Superior temporal gyrus (tissue), 1 donor: Measurements from ENCODE around the gene PLB1.

ENCODE experiments used
- DNase-seq: peaks from one replicate; pipeline ENCODE4 v3.0.0-alpha.2; 2016; ENCODE audit errors: extremely low spot score

Gene PLB1, protein sequence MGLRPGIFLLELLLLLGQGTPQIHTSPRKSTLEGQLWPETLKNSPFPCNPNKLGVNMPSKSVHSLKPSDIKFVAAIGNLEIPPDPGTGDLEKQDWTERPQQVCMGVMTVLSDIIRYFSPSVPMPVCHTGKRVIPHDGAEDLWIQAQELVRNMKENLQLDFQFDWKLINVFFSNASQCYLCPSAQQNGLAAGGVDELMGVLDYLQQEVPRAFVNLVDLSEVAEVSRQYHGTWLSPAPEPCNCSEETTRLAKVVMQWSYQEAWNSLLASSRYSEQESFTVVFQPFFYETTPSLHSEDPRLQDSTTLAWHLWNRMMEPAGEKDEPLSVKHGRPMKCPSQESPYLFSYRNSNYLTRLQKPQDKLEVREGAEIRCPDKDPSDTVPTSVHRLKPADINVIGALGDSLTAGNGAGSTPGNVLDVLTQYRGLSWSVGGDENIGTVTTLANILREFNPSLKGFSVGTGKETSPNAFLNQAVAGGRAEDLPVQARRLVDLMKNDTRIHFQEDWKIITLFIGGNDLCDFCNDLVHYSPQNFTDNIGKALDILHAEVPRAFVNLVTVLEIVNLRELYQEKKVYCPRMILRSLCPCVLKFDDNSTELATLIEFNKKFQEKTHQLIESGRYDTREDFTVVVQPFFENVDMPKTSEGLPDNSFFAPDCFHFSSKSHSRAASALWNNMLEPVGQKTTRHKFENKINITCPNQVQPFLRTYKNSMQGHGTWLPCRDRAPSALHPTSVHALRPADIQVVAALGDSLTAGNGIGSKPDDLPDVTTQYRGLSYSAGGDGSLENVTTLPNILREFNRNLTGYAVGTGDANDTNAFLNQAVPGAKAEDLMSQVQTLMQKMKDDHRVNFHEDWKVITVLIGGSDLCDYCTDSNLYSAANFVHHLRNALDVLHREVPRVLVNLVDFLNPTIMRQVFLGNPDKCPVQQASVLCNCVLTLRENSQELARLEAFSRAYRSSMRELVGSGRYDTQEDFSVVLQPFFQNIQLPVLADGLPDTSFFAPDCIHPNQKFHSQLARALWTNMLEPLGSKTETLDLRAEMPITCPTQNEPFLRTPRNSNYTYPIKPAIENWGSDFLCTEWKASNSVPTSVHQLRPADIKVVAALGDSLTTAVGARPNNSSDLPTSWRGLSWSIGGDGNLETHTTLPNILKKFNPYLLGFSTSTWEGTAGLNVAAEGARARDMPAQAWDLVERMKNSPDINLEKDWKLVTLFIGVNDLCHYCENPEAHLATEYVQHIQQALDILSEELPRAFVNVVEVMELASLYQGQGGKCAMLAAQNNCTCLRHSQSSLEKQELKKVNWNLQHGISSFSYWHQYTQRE (N-terminal part only)

GRCh38 chr2:28495551-28496250, at the start of gene PLB1:
PLB1 (plus strand) TSS chr2:28496060; CDS start chr2:28496115, 55 bp downstream.
- no peak for DNase-seq

- DNase-seq: no peak
Observed at GRCh38 chr2:28446531-28446930, 49.3 kb upstream of the PLB1 start.

GRCh38 chr2:28447086-28447485, 48.8 kb upstream of the PLB1 start:
- DNase-seq: no peak

DNA sequence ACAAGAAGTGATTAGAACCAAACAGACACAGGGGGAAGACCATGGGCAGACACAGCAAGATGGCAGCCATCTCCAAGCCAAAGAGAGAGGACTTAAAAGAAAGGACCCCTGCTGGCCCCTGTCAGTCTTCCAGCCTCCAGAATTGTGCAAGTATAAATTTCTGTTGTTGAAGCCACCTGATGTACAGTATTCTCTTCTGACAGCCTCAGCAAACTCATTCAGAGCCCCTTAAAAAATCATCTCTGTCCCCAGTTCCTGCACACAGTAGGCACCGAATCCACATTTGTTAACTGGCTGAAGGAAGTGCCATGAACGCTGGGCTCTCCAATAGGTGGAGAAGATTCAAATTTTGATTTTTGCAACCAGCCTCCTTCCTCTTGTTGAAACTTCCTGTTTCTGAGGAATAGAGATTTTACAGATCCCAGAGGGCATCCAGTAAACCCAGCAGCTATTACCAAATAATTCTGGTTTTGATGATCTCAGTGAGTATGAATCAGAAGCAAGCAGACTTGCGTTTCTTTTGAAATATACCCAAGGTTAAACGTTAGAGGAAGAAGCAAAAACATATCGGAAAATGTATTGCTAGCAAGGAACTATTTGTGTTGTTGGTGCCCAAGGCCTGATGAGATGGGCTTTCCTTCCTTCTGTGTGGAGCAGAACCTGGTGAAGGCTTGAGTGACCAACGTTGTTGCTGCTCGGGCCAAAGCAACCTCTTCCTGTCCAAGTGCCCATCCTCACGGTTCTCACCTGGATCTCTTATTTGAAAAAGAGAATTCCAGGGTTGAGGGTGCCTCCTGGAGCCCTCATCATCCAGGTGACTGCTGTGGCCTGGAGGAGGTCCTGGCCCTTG, 47.7 kb upstream of the PLB1 start:
- DNase-seq: no peak

GRCh38 chr2:28448793-28449100, 47.1 kb upstream of the PLB1 start:
- DNase-seq: no peak

- DNase-seq: no peak
Observed at GRCh38 chr2:28449126-28449487, 46.8 kb upstream of the PLB1 start.

GRCh38 chr2:28449488-28450395, 46.1 kb upstream of the PLB1 start:
- no peak for DNase-seq

GRCh38 chr2:28450901-28451565, 44.8 kb upstream of the PLB1 start:
- DNase-seq: no peak

GRCh38 chr2:28451793-28452533, 43.9 kb upstream of the PLB1 start:
- no peak for DNase-seq

- DNase-seq: peak; percentile 49
Observed at GRCh38 chr2:28452534-28453081, 43.3 kb upstream of the PLB1 start.

DNA sequence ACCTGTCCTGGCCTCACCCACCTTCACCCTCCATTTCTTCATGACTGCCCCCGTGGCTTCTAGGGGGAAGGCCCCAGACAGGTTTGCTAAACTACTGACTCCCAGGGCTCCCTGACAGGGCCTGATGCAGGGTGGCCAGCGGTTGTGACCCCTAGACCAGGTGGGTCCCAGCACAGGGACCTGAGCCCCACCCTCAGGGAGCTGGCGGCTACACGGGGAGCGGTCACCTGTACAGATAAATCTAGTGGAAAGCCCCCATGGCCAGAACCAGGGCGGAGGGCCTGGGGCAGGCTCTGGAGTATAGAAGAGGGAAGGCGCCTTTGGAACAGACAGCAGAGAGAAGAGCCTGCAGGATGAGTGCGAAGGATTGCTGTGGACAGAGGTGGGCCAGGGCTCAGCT, 42.5 kb upstream of the PLB1 start:
- no peak for DNase-seq

- no peak for DNase-seq
Observed at GRCh38 chr2:28454016-28454930, 41.6 kb upstream of the PLB1 start.

DNA sequence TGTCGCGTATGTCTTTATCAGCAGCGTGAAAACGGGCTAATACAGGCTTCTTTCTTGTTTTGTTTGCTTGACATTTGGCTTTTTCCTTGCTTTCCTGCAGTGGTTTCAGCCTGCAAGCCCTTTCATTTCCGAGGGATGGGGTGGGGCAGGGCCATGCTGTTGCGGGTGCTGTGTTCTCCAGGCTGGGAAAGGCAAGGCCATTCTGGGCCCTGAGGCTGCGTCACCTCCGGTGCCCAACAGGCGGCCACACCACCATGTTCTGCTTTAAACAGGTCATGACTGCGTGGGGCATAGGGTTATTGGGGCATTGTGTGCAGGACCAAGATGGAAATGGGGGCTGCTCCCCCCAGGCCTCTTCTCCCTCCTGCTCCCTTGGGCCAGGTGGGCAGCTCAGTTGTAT, 38.6 kb upstream of the PLB1 start:
- DNase-seq: no peak

- no peak for DNase-seq
Observed at GRCh38 chr2:28461056-28461455, 34.8 kb upstream of the PLB1 start.

DNA sequence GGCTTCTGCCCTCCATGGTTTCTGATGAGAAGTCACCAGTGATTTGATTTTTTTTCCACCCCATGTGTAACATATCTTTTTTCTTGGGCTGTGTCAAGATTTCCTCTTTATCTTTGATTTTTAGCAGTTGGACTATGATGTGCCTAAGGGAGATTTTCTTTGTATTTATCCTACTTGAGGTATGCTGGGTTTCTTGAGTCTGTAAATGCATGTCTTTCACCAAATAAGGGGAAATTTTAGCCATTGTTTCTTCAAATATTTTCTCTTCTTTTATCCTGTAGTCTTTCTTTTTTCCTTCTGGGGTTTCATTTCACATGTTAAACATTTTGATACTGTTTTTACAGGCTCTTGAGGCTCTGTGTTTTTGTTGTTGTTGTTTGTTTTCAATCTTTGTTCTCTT, 33.7 kb upstream of the PLB1 start:
- no peak for DNase-seq

DNA sequence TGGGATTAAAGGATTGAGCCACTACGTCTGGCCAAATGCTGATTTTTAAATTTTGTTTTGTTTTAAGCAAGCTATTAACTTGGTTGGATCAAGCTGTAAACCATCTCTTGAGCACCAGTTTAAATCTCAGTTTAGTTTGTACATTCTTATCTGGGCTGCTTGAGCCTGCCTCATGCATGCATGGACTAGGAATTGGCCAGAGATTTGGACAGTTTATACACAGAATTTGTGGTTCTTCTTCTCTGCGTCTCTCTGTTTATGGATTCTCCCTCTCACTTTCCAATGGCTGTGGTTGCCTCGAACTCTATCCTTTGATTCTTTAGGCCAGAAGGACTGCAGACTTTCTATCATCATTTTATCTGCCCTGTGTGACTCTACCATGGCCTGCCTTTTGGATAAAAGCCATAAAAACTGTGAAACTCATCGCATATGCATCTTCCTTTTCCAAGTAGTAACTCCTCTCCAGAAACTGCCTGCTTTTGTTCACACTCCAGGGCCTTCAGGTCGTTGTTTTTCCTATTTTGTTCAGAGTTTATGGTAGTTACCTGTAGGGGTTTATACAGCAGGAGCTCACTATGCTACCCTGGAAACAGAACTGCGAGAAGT, 32.5 kb upstream of the PLB1 start:
- no peak for DNase-seq

DNA sequence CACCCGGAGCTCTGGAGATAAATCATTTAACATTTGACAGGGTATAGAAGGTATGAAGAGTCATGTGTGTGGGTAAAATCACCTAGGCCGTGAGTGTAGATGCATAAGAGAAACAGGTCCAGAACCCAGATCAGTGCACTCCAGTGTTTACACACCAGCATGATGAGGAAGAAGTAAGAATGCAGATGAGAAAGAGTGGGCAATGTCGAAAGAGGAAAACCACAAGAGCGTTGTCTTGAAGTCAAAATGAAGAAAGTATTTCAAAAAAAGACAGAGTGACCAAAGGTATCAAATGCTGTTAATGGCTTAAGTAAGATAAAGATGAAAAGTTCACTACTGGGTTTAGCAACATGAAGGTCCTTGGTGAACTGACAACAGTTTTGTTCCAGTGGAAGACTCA, 32.0 kb upstream of the PLB1 start:
- no peak for DNase-seq
